Choroid plexus epithelial cell (primary cell): ENCODE data around the gene GAB3.
"Not testable (repeated sequence)": the region's sequence is repeated elsewhere in the genome, so short reads cannot be mapped to it uniquely, and the experiment has no call there.

Source experiments
- DNase-seq: peaks from one replicate; pipeline ENCODE4 v3.0.0-alpha.2; 2010; ENCODE audit warnings: low read depth
- H3K4me3 ChIP-seq: 2 replicates; pipeline ENCODE4 v1.5.1; 2011; ENCODE audit warnings: low read depth, mild to moderate bottlenecking, control low read depth, low read length, moderate library complexity
- CTCF ChIP-seq: conservative IDR thresholded peaks from 2 replicates; pipeline ENCODE4 v1.5.1; 2011; ENCODE audit warnings: low read depth, mild to moderate bottlenecking, control low read depth, inconsistent platforms, low read length, moderate library complexity

Gene GAB3

GRCh38 chrX:154653048-154653401 lies 97.9 kb downstream of the GAB3 start:
- TF ChIP-seq CTCF = no peak
- H3K4me3 ChIP-seq = no peak overlapping the region
- DNase-seq = no peak

GRCh38 chrX:154652311-154653047 lies 98.4 kb downstream of the GAB3 start:
- DNase-seq = no peak
- no peak for TF ChIP-seq CTCF
- no peak overlapping the region for H3K4me3 ChIP-seq

GRCh38 chrX:154650221-154650510 lies 100.7 kb downstream of the GAB3 start:
- TF ChIP-seq CTCF = no peak
- no peak for DNase-seq
- no peak overlapping the region for H3K4me3 ChIP-seq

- no peak for TF ChIP-seq CTCF
Measured at GRCh38 chrX:154649503-154650220, 101.2 kb downstream of the GAB3 start.

GRCh38 chrX:154648931-154649330 lies 101.9 kb downstream of the GAB3 start:
- H3K4me3 ChIP-seq = no peak overlapping the region
- no peak for TF ChIP-seq CTCF
- no peak for DNase-seq

More at GRCh38 chrX:154649503-154650220, 101.2 kb downstream of the GAB3 start:
- DNase-seq = no peak
- H3K4me3 ChIP-seq = no peak overlapping the region

GRCh38 chrX:154645745-154646378 lies 105.0 kb downstream of the GAB3 start:
- DNase-seq = not testable (repeated sequence)

GRCh38 chrX:154643708-154644107 lies 107.2 kb downstream of the GAB3 start:
- H3K4me3 ChIP-seq = not testable (repeated sequence)

More at GRCh38 chrX:154645745-154646378, 105.0 kb downstream of the GAB3 start:
- H3K4me3 ChIP-seq = not testable (repeated sequence)

GRCh38 chrX:154641740-154642139 lies 109.1 kb downstream of the GAB3 start:
- H3K4me3 ChIP-seq = not testable (repeated sequence)

More at GRCh38 chrX:154643708-154644107, 107.2 kb downstream of the GAB3 start:
- DNase-seq = not testable (repeated sequence)

GRCh38 chrX:154633661-154634060 lies 117.2 kb downstream of the GAB3 start:
- H3K4me3 ChIP-seq, DNase-seq: not testable (repeated sequence)

More at GRCh38 chrX:154641740-154642139, 109.1 kb downstream of the GAB3 start:
- not testable (repeated sequence) for DNase-seq

GRCh38 chrX:154630949-154631348 lies 119.9 kb downstream of the GAB3 start:
- DNase-seq, H3K4me3 ChIP-seq: not testable (repeated sequence)

- DNase-seq, H3K4me3 ChIP-seq: not testable (repeated sequence)
Measured at GRCh38 chrX:154628960-154629359, 121.9 kb downstream of the GAB3 start.
